RWPE1 (cell line): ENCODE results near the gene NTM.

Experiments used
- CTCF ChIA-PET: fragments of 350-600 bp; sonication (Branson Sonifier 250); formaldehyde crosslinking; extraction: SDS; loops from one replicate; lab custom pipeline; 2021; lab: Yijun Ruan, JAX
- POLR2A ChIA-PET: fragments of 400-600 bp; formaldehyde crosslinking; extraction: SDS; loops from one replicate; lab custom pipeline; 2020; ENCODE audit warnings: antibody characterized with exemption; ENCODE audit not compliant: low non-redundant PET; lab: Yijun Ruan, JAX
- DNase-seq: peaks from one replicate; pipeline ENCODE4 v3.0.0; 2012; ENCODE audit warnings: low spot score
- H3K27ac ChIP-seq: fragments of 450-650 bp; 2 replicates; pipeline ENCODE4 v1.5.1; 2017
- TF ChIP-seq, protein P1 (sequence below): fragments of 450-650 bp; conservative IDR thresholded peaks from 2 replicates; pipeline ENCODE4 v1.5.1; 2017; ENCODE audit warnings: low read depth, mild to moderate bottlenecking

NTM gene

DNA sequence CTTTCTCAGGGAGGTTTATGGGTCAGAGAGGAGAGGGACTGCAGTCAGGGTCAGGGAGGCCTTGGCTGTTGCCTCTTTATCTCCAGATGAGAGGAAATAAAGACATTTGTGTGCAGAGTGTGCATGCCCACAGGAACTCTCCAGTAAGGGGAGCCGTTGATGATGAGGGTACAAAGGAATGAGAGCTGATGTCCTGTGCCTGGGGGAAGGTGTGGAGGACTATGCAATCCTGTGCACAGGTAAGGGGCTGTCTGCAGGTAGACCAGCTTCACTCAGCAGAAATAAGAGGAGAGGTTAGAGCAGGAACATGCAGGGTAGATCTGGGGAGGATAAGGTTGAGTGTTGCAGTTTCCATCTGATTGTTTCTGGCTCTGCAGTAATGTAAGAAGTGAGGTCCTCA lies 132.6 kb downstream of the NTM start:
- ChIA-PET CTCF (no interaction called here), POLR2A (no interaction called here)
- DNase-seq: no peak
- H3K27ac ChIP-seq: no peak overlapping the region
- TF ChIP-seq, protein P1, sequence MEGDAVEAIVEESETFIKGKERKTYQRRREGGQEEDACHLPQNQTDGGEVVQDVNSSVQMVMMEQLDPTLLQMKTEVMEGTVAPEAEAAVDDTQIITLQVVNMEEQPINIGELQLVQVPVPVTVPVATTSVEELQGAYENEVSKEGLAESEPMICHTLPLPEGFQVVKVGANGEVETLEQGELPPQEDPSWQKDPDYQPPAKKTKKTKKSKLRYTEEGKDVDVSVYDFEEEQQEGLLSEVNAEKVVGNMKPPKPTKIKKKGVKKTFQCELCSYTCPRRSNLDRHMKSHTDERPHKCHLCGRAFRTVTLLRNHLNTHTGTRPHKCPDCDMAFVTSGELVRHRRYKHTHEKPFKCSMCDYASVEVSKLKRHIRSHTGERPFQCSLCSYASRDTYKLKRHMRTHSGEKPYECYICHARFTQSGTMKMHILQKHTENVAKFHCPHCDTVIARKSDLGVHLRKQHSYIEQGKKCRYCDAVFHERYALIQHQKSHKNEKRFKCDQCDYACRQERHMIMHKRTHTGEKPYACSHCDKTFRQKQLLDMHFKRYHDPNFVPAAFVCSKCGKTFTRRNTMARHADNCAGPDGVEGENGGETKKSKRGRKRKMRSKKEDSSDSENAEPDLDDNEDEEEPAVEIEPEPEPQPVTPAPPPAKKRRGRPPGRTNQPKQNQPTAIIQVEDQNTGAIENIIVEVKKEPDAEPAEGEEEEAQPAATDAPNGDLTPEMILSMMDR: no peak

DNA sequence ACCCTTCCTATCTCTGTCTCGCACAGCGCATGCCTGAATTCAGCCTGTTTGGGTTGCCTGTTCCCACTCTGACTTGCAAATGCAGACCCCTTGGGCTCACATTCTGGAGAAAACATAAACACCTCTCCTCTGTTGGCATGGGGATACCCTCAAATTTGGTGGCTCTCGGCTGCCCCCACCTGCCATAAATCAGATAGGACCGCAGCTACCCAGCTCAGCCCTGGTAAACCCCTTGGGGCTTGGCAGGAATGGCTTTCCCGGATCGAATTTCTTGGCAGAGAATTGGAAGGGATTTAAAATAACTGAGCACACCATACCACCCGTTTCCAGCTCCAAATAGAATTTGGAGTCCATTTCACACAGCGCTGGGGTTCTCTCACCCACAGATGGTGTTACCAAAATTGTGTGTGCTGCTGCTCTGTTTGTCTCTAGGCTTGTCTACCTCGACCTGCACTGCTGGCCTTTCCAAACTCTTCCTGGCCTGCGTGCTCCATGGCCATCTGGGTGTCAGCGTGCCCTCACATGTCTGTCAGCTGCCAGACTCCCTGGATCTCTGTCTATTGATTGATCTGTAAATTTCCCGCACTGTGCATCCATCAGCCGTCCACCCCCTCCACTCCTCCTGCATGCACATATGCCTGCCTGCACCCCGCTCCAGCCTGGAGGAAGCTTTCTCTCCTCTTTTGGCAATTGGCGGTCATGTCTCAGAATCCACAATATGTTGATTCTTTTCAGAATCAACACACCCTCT lies 134.0 kb downstream of the NTM start:
- ChIA-PET POLR2A (no interaction called here), CTCF (no interaction called here)
- TF ChIP-seq, protein P1: no peak
- H3K27ac ChIP-seq: no peak overlapping the region
- DNase-seq: no peak

DNA sequence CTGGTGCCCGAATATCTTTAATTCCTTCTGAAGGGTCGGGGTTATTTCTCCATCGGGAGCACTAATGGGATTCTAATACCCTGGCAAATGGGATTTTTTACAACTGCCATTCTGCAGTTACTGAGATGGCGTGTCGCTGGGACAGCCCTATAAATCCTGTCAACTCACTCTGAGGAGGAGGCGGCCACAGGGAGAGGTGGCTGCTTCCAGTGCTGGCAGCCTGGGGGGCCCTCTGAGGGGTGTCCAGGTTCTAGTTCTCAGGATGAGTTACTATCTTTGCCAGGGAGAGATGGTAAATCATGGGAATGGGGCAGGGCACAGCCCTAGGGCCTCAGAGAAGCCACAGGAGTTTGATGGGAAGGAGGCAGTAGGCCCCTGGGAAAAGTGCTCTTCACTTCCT lies 135.9 kb downstream of the NTM start:
- TF ChIP-seq, protein P1: no peak
- POLR2A ChIA-PET: no interaction called here
- no peak overlapping the region for H3K27ac ChIP-seq
- no peak for DNase-seq
- CTCF ChIA-PET: no interaction called here

DNA sequence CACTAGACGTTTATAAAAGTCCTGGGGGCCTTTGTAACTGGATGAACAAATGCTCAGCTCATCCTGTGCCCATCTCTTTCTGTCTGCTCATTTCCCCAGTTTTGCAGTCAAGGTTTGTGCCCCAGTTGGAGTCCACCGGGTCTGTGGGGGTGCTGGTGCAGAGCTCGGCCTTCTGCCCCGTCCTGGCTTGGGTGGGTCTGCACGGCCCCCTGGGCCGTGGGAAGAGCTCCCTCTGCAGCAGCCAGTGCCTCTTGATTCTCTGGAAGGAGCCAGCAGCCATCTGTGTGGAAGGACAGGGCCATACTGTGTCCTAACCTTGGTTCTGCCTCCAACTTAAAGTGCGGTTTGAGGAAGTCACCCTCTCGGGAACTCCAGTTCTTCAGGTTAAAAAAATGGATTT lies 140.2 kb downstream of the NTM start:
- ChIA-PET CTCF (no interaction called here), POLR2A (no interaction called here)
- TF ChIP-seq, protein P1: no peak

DNA sequence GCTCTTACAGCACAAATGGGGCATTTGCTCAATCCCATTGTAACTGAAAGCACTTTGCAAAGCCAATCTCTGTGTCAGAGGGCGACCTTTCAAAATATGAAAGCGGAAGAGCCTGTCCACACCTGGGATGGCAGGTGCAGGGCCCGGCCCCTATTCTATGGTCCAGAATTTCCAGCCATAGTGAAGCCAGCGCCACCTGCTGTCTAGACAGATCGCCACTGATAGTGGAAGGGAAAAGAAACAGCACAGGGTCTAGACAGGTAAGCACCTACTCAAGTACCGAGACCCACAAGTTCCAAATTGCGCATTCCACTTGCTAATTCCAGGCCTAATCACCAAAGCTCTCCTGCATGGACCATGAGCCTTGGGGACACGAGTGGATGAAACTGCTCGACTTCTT lies 141.4 kb downstream of the NTM start:
- TF ChIP-seq, protein P1: no peak; the same call in 1 of the 2 replicates
- POLR2A ChIA-PET: no interaction called here

More for the DNA sequence above, 140.2 kb downstream of the NTM start:
- no peak for DNase-seq
- H3K27ac ChIP-seq: no peak overlapping the region

DNA sequence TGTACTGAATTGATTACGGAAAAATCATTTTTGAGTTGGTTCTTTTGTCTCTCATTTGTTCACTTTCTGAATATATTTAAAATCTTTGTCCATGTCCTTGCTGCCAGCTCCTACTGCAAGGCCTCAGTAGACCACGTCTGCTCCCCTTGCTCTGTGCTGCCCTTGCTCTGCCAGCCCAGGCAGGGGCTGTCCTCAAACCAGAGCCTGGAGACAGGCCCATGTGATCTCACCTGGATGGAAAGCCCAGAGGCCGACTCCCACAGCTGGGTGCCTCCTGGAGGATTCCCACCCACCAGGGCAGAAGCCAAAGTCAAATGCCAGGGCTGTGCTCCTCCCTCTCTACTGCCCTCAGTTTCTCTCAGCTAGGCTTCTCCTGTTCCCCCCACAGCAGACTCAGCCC lies 141.8 kb downstream of the NTM start:
- no peak for DNase-seq
- TF ChIP-seq, protein P1: no peak
- CTCF ChIA-PET: interaction anchor here (0.6 kb wide), 1 partner anchor 249 kb away, joined by 4 read pairs; no protein-coding TSS in a partner anchor
- POLR2A ChIA-PET: no interaction called here
- H3K27ac ChIP-seq: no peak overlapping the region

More for the DNA sequence above, 141.4 kb downstream of the NTM start:
- CTCF ChIA-PET: interaction anchor here (0.6 kb wide), 1 partner anchor 249 kb away, joined by 4 read pairs; no protein-coding TSS in a partner anchor
- no peak overlapping the region for H3K27ac ChIP-seq
- no peak for DNase-seq
